ENCODE results near the gene BAD. TPM values are rescaled to one million over a fixed set of nuclear protein-coding genes. Genes with fewer than 3 reads are reported as not detected.
"Not testable (repeated sequence)": the region's sequence is repeated elsewhere in the genome, so short reads cannot be mapped to it uniquely, and the experiment has no call there.

The BAD gene
- polyA plus RNA-seq (ENCODE audit: insufficient read length in 10 of 10) = 10 to 100 TPM; 18.3 to 40.5 (median 27.2) TPM
- long read RNA-seq, donor 1, transcript BAD-201 (4 exons, 929 nt) = major isoform, 24 of 29 reads
- long read RNA-seq, donor 1, partial matches to known transcripts = 0 of 29 reads
- long read RNA-seq, donor 1, other reads (novel, unspliced or antisense) = 0 of 29 reads
- long read RNA-seq, donor 2, transcript BAD-201 (4 exons, 929 nt) = major isoform, 13 of 16 reads
- long read RNA-seq, donor 2, partial matches to known transcripts = 0 of 16 reads
- long read RNA-seq, donor 2, other reads (novel, unspliced or antisense) = 0 of 16 reads
- long read RNA-seq, donor 3 = 0 reads
- long read RNA-seq, donor 4, transcript BAD-201 (4 exons, 929 nt) = major isoform, 11 of 18 reads
- long read RNA-seq, donor 4, transcript BAD-203 (3 exons, 1,157 nt) = minor isoform, 6 of 18 reads
- long read RNA-seq, donor 4, partial matches to known transcripts = 0 of 18 reads
- long read RNA-seq, donor 4, other reads (novel, unspliced or antisense) = 0 of 18 reads
- long read RNA-seq, donor 5, transcript BAD-201 (4 exons, 929 nt) = major isoform, 21 of 32 reads
- long read RNA-seq, donor 5, transcript BAD-203 (3 exons, 1,157 nt) = minor isoform, 9 of 32 reads
- long read RNA-seq, donor 5, partial matches to known transcripts = 0 of 32 reads
- long read RNA-seq, donor 5, other reads (novel, unspliced or antisense) = 0 of 32 reads
- long read RNA-seq, donor 6, transcript BAD-203 (3 exons, 1,157 nt) = minor isoform, 6 of 22 reads
- long read RNA-seq, donor 6, transcript BAD-201 (4 exons, 929 nt) = major isoform, 15 of 22 reads
- long read RNA-seq, donor 6, partial matches to known transcripts = 0 of 22 reads
- long read RNA-seq, donor 6, other reads (novel, unspliced or antisense) = 0 of 22 reads
- long read RNA-seq, donor 7, transcript BAD-201 (4 exons, 929 nt) = major isoform, 19 of 21 reads
- long read RNA-seq, donor 7, partial matches to known transcripts = 0 of 21 reads
- long read RNA-seq, donor 7, other reads (novel, unspliced or antisense) = 0 of 21 reads
- long read RNA-seq, donor 8, transcript BAD-201 (4 exons, 929 nt) = major isoform, 18 of 28 reads
- long read RNA-seq, donor 8, transcript BAD-203 (3 exons, 1,157 nt) = minor isoform, 8 of 28 reads
- long read RNA-seq, donor 8, partial matches to known transcripts = 0 of 28 reads
- long read RNA-seq, donor 8, other reads (novel, unspliced or antisense) = 0 of 28 reads
- long read RNA-seq, donor 9, partial matches to known transcripts = 0 of 2 reads
- long read RNA-seq, donor 9, other reads (novel, unspliced or antisense) = 0 of 2 reads

GRCh38 chr11:64284048-64284961, at the start of gene BAD:
BAD (minus strand) TSS chr11:64284665; CDS start chr11:64284368, 297 bp downstream.
- peak; percentile 94 to 97 (median 94) for DNase-seq

DNA sequence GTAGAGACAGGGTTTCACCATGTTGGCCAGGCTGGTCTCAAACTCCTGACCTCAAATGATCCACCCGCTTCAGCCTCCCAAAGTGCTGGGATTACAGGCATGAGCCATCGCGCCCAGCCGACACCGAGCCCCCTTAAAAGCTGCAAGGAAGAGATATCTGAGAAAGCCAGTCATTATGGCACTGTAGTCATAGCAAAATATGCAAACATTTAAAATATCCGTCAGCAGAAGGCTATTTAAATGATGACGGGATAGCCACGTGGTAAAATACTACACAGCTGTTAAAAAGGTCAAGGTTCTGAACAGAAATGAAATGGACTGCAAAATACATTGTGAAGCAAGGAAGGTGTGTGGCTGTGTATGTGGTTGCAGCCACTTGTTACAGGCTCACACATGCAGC, 49.1 kb upstream of the BAD start:
- no peak for DNase-seq

DNA sequence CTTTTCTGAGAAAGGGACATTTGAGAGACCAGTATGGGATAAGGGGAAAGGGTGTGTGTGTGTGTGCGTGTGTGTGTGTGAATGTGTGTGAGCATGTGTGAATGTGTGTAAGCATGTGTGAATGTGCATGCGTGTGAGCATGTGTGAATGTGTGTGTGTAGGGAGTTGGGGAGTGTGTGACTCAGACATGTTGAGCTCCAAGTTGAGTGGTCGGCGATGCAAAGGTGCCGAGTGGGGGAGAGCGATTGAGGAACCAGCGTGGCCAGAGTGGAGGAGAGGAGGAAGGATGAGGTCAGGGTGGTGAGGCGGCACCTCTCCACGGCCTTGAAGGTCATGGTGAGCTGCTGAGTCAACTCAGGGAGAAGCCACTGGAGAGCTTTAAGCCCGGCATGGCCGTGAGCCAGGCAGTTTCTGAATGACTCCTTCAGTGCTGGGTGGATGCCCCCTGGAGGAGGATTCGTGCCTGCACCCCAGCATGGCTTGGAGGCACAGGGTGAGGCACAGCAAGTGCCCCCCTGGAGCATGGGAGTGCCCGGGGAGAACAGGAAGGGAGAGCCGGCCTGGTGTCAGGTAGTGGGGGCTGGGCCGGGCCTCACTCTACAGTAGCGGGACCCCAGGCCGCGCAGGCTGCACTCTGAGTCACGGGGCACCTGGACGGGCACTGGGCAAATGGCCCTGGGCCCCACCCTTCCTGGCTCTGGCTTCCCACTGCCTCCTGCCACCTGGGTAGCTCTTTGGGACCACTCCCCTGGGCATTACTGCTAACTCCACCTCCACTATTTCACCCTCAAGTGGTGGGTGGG, 47.3 kb upstream of the BAD start:
- peak in 2 of 3 donors; percentile 48 to 57 for DNase-seq

GRCh38 chr11:64330888-64331287, 46.4 kb upstream of the BAD start:
- DNase-seq = no peak

- no peak for DNase-seq
Measured at GRCh38 chr11:64327993-64328392, 43.5 kb upstream of the BAD start.

DNA sequence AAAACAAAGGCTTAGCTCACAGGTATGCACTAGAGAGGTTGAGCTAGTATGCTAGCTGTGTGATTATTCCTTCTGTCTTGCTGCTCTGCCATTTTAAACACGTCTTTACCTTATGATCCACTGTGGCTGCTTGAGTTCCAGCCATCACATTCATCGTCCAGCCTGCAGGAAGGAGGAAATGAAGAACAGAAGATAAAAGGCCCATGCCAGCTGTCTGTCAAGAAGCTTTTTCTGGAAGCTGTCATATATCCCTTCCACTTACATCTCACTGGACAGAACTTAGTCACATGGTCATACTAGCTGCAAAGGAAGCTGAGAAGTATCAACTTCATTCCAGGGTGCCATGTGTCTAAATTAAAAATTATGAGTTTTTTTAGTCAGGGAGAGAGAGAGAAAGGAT, 42.9 kb upstream of the BAD start:
- DNase-seq = no peak

DNA sequence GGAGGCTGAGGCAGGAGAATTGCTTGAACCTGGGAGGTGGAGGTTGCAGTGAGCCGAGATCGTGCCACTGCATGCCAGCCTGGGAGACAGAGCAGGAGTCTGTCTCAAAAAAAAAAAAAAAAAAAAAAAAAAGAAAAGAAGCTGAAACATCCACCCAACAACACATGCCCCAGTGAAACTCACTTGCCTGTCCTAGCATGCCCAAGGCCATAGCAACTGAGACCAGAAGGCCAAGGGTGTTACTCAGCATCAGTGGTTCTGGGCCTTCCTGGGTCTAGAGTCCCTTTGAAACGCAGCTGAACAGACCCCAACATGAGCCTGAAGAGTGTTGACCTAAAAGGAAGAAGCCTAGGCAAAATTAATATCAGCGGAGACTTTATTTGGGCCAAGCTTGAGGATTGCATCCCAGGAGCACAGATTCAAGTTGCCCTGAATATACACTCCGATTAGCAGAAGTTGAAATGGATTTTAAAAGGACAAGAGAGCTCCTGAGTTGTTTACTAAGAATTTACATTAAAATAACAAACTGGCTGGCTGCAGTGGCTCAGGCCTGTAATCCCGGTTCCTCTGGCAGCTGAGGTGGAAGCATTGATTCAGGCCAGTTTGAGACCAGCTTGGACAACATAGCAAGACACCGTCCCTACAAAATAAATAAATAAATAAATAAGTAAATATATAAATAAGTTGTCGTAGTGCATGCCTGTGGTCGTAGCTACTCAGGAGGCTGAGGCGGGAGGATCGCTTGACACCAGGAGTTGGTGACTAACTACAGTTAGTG, 40.4 kb upstream of the BAD start:
- DNase-seq = no peak

DNA sequence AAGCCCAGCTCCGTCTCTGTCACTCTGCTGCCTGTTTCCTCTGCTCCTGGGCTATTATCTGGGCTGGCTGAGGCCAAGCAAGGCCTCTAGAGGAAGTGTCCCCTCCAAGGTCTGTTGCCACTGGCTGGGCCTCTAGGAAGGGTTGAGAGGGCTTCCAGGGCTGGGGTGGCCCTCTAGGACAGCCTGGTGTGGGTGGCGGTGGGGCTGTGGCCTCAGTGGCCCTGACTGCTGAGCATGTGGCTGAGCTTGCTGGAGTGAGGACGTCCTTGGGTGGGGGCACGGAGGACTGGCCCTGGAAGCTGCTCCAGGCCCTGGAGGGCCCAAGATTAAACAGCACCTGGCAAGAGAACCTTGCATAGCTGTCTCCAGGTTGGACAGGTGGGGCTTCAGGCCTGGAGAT, 39.5 kb upstream of the BAD start:
- DNase-seq = not testable (repeated sequence)

- DNase-seq = no peak
Measured at GRCh38 chr11:64323373-64323772, 38.9 kb upstream of the BAD start.

- no peak for DNase-seq
Measured at GRCh38 chr11:64322925-64323260, 38.4 kb upstream of the BAD start.

DNA sequence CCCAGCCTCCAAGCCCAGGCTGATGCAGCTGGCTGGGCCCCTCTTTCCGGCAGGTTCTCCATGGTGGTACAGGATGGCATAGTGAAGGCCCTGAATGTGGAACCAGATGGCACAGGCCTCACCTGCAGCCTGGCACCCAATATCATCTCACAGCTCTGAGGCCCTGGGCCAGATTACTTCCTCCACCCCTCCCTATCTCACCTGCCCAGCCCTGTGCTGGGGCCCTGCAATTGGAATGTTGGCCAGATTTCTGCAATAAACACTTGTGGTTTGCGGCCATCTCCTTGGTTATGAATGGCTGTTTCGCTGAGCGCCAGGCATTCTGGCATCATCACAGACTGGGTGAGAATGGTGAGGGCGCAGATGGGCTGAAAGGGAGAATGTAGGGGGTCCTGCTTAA, 37.1 kb upstream of the BAD start:
- no peak for DNase-seq

- no peak for DNase-seq
Measured at GRCh38 chr11:64321026-64321425, 36.6 kb upstream of the BAD start.

DNA sequence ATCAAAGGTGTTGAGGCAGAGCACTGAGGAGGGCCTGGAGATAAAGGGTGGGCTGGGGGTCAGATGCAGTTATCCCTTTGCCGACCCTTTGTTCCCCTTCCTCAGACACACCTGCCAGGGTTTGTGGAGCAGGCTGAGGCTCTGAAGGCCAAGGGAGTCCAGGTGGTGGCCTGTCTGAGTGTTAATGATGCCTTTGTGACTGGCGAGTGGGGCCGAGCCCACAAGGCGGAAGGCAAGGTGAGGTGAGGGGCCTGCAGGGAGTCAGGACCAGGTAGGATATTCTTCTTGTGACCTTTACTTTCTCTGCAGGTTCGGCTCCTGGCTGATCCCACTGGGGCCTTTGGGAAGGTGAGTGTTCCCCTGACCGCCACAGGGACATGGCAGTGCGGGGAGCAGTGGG, 36.1 kb upstream of the BAD start:
- DNase-seq = no peak

DNA sequence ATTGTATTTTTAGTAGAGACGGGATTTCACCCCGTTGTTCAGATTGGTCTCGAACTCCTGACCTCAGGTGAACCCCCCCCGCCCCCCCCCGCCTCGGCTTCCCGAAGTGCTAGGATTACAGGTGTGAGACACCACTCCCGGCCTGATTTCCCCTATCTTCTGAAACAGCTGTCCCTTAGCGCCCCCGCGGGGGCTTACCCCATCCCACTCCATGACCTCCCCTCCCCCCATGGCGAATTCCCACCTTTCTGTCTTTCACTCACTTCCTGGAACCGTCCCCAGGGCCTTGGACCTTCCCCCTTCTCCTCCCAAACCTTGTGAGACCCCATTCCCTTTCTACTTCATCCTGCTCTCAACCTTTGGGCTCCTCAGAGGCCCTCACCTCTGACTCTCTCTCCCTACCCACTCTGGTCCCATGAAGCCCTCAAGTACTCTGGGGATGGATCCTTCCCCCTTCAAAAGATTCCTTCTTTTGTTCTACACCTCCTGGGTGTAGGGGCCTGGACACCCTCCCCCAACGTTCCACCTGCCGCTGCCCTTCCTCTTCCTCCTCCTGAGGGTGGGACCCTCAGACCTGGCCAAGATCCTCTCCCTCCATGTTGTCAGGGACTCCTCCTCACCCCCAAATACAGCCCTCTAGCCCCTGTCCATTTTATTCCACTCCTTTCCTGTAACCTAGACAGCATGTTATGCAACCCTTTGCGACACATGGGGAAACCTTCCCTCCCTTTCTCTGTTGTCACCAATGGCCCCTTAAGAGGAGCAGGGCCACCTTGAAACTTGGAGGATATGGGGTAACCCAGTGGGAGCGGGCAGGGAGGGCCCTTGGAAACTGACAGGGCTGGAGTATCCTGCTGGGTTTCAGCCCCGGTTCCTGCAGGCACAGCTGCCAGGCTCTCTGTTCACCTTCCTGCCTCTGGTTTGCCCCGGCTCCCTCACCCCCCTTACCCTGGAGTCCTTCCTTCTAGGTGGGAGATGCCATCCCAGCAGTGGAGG, 34.6 kb upstream of the BAD start:
- DNase-seq = no peak

DNA sequence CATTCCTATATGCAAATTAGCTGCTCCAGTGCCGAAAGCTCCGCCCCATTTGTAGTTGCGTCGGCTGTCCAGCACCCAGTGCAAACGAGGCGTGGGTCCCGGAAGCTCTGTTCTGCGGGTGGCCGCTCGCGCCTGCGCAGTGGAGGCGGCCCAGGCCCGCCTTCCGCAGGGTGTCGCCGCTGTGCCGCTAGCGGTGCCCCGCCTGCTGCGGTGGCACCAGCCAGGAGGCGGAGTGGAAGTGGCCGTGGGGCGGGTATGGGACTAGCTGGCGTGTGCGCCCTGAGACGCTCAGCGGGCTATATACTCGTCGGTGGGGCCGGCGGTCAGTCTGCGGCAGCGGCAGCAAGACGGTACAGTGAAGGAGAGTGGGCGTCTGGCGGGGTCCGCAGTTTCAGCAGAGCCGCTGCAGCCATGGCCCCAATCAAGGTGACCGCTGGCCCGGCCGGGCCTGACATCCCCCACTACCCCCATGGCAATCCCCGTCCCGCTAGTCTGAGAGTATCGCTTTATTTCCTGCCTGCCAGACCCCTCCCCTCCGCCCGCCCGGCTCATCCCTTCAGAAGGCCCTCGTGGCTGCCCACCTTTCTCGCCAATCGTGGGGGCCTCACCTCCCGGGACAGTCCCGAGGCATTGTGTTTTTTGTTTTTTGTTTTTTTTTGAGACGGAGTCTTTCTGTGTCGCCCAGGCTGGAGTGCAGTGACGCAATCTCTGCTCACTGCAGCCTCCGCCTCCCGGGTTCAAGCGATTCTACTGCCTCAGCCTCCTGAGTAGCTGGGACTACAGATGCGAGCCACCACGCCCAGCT, 33.7 kb upstream of the BAD start, which contains the start of gene PRDX5:
TSS of gene PRDX5 (plus strand) at position 161 of the 805 bp plus-strand sequence. CDS start at position 256, 95 bp downstream.
- DNase-seq = peak; percentile 97 to 99 (median 98)

GRCh38 chr11:64317325-64317960, 33.0 kb upstream of the BAD start, which contains the start of gene TRMT112:
TRMT112 (minus strand) TSS chr11:64317559; CDS start chr11:64317526, 33 bp downstream.
- peak; percentile 96 to 98 (median 97) for DNase-seq

Data from muscle of back (tissue), 13 donors.